NCI-H146 (cell line): ENCODE measurements around the gene CLPTM1L.

Experiments
- DNase-seq: peaks from one replicate; lab custom pipeline; 2025; lab: John Stamatoyannopoulos, UW

Gene CLPTM1L, protein sequence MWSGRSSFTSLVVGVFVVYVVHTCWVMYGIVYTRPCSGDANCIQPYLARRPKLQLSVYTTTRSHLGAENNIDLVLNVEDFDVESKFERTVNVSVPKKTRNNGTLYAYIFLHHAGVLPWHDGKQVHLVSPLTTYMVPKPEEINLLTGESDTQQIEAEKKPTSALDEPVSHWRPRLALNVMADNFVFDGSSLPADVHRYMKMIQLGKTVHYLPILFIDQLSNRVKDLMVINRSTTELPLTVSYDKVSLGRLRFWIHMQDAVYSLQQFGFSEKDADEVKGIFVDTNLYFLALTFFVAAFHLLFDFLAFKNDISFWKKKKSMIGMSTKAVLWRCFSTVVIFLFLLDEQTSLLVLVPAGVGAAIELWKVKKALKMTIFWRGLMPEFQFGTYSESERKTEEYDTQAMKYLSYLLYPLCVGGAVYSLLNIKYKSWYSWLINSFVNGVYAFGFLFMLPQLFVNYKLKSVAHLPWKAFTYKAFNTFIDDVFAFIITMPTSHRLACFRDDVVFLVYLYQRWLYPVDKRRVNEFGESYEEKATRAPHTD

DNA sequence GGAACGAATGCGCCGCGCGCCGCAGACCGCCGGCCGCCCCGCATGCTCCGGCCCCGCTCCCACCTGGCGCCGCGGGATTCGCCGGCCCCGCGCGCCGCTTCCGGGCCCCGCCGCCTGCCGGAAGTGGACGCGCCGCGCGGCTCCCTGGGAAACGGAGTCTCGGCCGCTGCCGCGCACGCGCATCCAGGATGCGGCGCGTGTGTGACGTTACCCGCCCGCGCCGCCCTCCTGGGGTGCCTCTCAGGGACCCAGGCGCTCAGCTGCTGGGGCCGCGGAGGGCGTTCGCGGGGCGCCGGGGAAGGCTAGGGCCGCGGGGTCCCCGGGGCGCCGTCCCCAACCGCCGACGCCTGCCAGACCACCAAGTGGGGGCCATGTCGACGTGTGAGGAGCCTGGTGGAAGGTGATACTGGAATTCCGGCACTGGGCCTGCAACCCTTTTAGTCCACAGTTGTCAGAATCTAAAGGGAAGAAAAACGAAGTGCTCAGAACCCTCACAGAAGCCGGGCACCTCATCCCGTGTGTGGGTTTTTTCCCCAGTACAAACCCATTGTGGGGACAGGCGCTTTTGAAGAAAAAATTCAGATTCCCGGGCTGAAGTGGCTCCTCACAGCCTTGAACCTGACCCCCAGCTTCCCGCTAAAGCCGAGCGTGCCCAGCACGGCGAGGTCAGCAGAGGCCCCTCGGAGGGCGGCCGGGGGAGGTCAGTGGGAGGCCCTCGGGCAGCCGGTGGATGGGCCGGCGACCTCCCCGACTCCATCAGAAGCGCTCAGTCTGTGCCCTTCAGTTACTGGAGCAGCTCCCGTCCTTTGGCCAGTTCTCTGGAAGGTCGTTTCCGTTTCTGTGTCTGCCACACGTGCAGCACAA lies at the start of gene CLPTM1L:
Gene CLPTM1L (minus strand): TSS at position 125 of the 864 bp plus-strand sequence. CDS start 258 bp downstream, outside the sequence.
- peak; percentile 89 for DNase-seq

DNA sequence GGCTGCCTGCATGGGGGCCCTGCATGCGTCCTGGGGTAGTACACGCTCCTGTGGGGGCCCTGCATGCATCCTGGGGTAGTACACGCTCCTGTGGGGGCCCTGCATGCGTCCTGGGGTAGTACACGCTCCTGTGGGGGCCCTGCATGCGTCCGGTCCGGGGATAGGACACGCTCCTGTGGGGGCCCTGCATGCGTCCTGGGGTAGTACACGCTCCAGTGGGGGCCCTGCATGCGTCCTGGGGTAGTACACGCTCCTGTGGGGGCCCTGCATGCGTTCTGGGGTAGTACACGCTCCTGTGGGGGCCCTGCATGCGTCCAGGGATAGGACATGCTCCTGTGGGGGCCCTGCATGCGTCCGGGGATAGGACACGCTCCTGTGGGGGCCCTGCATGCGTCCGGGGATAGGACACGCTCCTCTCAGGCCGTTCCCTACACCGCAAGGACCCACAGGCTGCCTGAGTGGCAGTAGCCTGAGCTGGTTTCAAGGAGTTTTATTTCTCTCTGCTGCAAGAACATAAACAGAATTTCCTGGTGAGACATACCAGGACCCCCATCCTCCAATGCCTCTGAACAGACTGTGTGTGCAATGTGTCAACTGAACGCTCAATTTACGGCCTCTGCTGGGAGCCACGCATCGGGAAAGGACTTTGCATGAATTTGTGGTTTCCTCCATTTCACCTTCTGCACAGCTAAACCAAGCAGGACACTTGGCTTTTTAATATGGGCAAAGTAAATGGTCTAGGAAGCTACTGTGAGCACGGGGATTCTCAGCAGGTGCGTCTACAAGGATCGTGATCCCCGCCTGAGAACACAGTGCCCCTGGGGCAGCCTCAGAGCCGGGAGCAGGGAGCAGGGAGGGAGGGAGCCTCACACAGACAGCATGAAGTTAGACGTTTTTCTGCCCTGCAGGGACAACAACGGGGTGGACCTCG lies 48.9 kb upstream of the CLPTM1L start:
- DNase-seq, result no peak

DNA sequence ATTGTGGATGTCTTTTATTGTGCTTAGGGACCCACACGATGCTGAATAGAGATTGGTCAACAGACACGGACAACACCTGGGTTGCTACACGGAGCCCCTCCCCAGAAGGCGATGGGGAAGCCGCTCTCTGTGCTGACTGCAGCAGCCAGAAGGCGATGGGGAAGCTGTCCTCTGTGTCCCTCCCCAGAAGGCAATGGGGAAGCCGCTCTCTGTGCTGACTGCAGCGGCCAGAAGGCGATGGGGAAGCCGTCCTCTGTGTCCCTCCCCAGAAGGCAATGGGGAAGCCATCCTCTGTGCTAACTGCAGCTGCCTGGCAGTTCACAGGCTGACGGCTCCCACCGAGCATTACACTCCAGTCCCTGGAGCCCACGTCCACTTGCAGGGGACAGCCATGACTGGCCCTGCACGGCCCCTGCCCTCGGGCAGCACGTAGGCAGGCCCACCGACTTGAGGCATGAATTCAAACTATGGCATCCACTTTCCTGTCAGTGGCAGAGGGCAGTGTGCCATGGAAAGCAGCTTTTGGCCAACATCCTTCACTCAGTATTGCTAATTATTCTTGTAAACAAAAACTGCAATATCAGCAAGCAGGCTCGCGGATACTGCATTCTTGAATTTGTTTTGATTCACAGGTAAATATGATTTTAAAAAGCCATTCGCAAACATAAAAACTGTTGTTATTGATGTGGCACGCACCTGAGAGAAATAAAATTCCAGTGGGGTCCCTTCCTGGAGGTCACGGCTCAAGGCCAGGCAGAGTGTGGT lies 48.1 kb upstream of the CLPTM1L start:
- DNase-seq, result no peak

DNA sequence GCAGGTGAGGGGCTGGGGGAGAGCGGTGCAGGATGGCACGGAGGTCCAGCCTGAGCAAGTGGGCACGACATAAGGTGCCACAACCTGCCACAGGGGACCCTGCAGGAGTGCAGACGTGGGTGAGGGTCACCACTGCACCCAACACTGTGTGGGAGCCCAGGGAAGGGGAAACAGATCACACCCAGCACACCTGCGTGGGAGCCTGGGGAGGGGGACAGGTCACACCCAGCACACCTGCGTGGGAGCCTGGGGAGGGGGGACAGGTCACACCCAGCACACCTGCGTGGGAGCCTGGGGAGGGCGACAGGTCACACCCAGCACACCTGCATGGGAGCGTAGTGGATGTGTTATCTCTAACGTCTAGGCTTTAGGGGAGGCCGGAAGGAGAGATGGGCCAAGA lies 47.4 kb upstream of the CLPTM1L start:
- no peak for DNase-seq

- peak; percentile 32 for DNase-seq
Measured at GRCh38 chr5:1391691-1392090, 46.8 kb upstream of the CLPTM1L start.

DNA sequence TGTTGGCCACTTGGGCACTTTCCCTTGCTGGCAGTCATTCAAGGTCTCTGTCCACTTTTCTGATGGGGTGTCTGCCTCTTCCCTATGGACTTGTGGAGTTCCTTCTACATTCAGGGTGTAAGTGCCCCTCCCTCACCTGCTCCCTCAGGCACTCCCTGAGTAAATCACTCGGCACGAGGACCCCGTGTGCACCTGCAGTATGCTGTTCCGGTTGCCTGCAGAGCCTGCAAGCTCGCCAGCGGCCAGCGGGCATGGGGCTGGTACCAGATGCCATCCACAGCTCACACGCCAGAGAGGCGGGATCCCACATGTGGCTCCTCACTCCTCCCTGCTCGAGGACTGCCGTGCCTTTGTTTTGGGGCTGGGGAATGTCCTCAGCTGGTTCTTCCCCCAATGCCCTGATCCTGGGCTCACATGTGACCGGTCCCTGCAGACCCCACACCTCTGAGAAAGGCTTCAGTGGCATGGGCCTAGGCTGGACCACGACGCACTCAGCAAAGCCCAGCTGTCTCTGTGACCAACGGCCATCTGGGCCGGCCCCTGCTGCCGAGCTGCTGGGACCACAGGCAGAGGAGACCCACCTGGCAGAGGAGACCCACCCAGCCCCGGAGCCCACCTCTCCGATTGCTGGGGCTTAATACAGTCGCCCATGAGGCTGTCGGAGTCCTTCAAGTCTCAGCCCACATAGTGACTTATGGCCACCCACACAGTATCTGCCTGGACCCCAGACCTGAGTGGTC lies 46.1 kb upstream of the CLPTM1L start:
- DNase-seq, result peak; percentile 25

GRCh38 chr5:1390333-1390732 lies 45.4 kb upstream of the CLPTM1L start:
- no peak for DNase-seq

DNA sequence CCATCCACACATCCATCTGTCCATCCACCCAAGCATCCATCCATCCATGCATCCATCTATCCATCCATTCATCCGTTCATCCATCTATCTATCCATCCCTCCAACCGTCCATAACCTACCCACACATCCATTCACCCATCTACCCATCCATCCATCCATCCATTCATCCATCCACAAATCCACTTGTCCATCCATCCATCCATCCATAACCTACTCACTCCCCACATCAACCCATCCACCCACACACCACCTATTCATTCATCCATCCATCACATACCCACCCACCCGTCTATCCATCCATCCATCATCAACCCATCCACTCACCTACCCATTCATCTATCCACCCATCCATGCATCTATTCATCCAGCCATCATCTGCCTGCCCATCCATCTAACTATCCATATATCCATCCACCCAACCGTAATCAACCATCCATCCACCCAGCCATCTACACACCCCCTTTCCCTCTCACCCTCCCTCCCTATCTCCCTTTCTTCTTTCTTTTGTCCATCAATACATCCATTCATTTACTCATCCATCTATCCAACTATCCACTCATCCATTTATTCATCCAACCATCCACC lies 43.6 kb upstream of the CLPTM1L start:
- DNase-seq, result peak; percentile 39

GRCh38 chr5:1387876-1388275 lies 43.0 kb upstream of the CLPTM1L start:
- DNase-seq, result no peak

DNA sequence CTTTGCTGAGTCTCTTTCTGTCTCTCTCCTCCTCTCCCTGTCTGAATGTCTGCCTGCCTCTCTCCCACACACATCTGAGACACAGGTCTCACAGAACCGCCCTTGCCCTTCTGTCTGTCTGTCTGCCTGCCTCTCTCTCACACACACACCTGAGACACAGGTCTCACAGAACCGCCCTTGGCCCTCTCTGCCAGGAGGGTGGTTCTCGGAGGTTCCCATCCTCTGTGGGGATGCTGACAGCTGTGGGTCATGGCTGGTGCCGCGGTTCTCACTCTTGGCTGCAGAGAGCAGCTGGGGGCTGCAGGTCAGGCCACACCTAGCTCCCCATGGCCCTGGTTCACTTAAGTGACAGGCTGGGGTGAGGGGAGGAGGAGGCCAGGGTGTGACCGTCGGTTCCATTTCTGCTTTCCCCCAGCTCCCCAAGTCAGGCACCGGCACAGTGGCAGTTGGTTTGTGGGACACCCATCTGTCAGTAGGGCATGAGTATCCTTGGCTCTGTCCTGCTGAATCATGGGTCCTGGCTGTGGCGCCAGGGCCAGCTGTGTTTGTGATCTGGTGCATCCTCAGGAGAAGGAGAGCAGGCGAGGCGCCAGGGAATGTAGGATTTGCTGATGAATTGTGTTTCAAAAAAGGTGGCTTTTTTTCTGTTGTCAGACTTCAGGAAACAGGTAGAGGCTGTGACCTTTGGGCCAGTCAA lies 42.3 kb upstream of the CLPTM1L start:
- peak; percentile 17 for DNase-seq

- peak; percentile 86 for DNase-seq
Measured at GRCh38 chr5:1386274-1386717, 41.4 kb upstream of the CLPTM1L start.

DNA sequence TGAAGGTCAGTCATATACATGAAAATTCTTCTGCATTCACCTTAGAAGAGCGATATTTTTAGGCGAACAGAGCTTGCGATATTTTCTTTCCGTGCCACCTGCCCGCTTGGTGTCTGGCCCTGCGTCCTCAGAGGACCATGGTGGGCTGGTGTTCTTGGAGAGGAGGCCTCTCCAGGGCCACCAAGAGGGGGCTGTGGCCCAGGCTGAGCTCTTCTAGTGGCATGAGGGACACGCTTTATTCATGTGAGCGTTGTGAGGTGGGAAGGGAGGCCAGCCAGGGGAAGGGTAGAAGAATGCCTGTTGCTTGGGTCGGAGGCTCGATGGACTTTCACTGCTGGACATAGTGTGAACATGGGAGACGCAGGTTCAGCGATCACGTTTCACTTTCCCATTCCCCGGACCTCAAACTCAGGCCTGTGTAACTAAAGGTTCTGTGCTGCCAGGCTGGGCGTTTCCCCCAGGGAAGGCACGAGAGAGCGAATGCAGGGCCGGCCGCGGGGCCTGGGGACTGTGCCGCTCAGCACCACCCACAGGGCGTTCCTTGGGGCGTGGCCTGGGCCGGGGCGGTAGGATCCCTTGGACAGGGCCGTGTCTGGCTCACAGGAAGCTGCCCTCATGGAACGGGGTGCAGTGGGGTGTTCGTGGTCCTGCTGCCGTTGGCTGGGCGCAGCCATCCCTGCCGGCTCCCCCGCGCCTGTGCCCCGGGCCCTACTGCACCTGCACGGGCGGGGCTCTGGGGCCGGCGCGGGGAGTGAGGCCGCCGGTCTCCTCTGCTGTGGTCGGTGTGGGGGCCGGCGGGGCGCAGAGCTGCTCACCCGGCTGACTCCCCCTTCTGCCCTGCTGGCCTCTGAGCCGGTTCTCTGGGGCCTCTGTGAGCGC lies 40.7 kb upstream of the CLPTM1L start:
- DNase-seq, result peak; percentile 92

GRCh38 chr5:1384521-1384920 lies 39.6 kb upstream of the CLPTM1L start:
- DNase-seq, result no peak

DNA sequence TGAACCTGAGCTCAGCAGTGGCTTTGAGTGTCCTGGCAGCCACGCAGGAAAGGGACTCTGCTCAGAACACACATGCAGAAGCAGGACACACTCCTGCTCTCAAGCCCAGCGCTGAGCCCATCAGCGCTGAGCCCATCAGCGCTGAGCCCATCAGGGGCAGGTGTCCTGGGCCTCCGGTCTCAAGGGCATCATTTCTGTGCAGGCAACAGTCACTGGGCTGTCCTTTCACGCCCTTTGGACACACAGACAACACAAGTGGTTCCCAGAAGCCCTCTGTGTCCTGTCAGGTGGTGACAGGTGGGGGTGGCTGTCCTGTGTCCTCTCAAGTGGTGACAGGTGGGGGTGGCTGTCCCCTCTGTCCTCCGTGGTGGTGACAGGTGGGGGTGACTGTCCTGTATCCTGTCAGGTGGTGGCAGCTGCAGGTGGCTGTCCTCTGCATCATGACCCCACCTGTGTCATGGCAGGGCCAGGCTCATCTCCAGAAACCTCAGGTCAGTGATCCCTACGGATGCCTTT lies 39.0 kb upstream of the CLPTM1L start:
- DNase-seq, result peak; percentile 16

DNA sequence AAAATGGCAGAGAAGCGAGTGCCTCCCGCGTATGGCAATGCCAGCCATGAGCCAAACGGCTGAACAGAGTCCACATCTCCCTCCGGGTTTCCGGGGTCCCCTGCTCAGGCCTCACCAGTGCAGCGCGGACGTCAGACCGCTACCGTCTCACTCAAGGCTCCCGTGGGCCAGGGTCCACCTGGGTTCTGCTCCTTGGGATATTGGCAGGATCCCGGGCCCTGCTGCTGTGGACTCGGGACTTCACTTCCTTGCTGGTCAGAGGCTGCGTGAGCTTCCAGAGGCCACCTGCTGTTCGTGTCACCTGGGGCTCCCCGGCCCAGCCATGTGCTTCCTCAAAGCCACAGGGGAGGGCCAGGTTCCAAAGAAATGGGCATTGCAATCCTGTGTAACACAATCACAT lies 38.4 kb upstream of the CLPTM1L start:
- peak; percentile 19 for DNase-seq

DNA sequence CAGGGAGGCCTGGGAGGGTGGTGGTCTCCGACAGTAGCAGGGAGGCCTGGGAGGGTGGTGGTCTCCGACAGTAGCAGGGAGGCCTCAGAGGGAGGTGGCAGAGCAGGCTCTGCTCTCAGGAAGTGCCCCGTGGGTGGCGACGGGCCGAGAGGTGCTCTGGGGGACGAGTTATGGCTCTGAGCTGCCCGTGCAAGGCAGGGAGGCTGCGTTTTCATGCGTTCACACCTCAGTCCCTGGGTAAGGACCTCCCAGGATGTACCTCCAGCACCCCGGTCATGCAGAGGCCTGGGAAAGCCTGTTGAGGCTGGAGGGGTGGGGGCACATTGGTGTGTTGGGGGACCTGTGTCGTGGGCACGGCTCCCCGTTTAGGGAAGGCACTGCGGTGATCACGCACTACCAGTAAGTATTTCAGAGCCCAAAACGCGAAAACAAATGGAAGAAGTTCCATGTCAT lies 37.4 kb upstream of the CLPTM1L start:
- no peak for DNase-seq

- no peak for DNase-seq
Measured at GRCh38 chr5:1381370-1382247, 36.7 kb upstream of the CLPTM1L start.
